ENCODE data around the gene NDRG3. TPM values are rescaled to one million over a fixed set of nuclear protein-coding genes. Genes with fewer than 3 reads are reported as not detected.

Gene NDRG3
- total and polyA plus RNA-seq, 2 of the 4 experiments (the other 2 are of a cell fraction), result 24.8 to 34.2 TPM

DNA sequence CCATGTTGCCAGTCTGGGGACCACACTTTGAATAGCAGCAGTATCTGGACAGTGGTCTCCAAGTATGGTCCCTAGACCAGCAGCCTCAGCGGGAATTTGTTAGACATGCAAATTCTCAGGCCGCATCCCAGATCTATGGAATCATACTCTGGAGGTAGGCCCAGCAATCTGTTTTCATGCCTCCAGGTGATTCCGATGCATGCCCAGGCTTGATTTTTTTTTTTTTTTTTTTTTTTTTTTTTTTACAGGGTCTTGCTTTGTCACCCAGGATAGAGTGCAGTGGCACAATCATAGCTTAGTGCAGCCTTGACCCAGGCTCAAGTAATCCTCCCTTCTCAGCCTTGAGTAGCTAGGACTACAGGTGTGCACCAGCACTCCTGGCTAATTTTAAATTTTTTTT lies 99.2 kb downstream of the NDRG3 start:
- Histone ChIP-seq H2AFZ (replicated peaks; ENCODE audit: low read length, poor library complexity) (no peak overlapping the region), H3K4me3 (ENCODE audit: insufficient read depth, low read depth, low read length) (no peak overlapping the region), H3K27ac (ENCODE audit: insufficient read depth, low read length) (no peak overlapping the region), H2BK15ac (ENCODE audit: low read depth, low read length) (no peak overlapping the region), H3K9me3 (ENCODE audit: control insufficient read depth, insufficient read depth, low read length) (no peaks in the 10 kb centered on the region), H4K91ac (ENCODE audit: insufficient read depth, low read depth, low read length) (no peak overlapping the region), H4K20me1 (ENCODE audit: insufficient read depth, low read length) (no peaks in the 10 kb centered on the region), H3K23ac (ENCODE audit: low read depth, low read length) (no peak overlapping the region), H3K4me1 (ENCODE audit: control insufficient read depth, insufficient read depth, low read length) (no peaks in the 10 kb centered on the region), H3K56ac (ENCODE audit: extremely low read depth, insufficient read depth, low read length) (no peak overlapping the region), H4K5ac (ENCODE audit: low read depth, low read length) (no peak overlapping the region), H3K18ac (ENCODE audit: low read depth, low read length) (no peak overlapping the region), H2AK9ac (replicated peaks; ENCODE audit: low read depth, low read length, poor library complexity) (no peak overlapping the region), H3K27me3 (ENCODE audit: control insufficient read depth, insufficient read depth, low read length) (0 out of 2 replicates have a peak, but pooled peaks cover 1% of the 10 kb centered on the region), H3K79me1 (ENCODE audit: low read depth in 1 of 2, low read length in 2 of 2) (no peaks in the 10 kb centered on the region), H2AK5ac (ENCODE audit: low read depth, low read length) (no peak overlapping the region), H3K36me3 (ENCODE audit: control insufficient read depth, insufficient read depth, low read length) (peaks cover 2% of the 10 kb centered on the region; the same call in 1 of the 2 replicates), H3K9me1 (ENCODE audit: insufficient read depth, low read length) (no peaks in the 10 kb centered on the region), H2BK20ac (ENCODE audit: low read depth, low read length) (no peak overlapping the region), H3K14ac (replicated peaks; ENCODE audit: low read depth, low read length) (no peak overlapping the region), H2BK5ac (ENCODE audit: low read depth, low read length, poor library complexity, severe bottlenecking) (no peak overlapping the region), H3K4me2 (ENCODE audit: low read depth, low read length) (no peak overlapping the region), H3K4ac (ENCODE audit: low read depth, low read length) (no peak overlapping the region), H3K9ac (ENCODE audit: low read depth, low read length) (no peak overlapping the region), H4K8ac (ENCODE audit: low read depth in 2 of 2, low read length in 2 of 2) (no peak overlapping the region), H2BK120ac (ENCODE audit: low read depth, low read length) (no peak overlapping the region)
- POLR2A ChIA-PET (ENCODE audit: unreplicated experiment), result no interaction called here
- dilution Hi-C loops (cut with HindIII; ENCODE audit: low sequenced_read_pairs, unreplicated experiment), result no loop called here
- intact Hi-C loops (cut with micrococcal nuclease), result no loop called here
- ATAC-seq (ENCODE audit: low read depth), result no peak
- in situ Hi-C loops (cut with MboI; ENCODE audit: low sequenced_read_pairs), result no loop called here
- no peak for TF ChIP-seq CEBPB (IDR thresholded peaks at IDR 0.05; ENCODE audit: low read depth, low read length)
- TF ChIP-seq RAD21 (IDR thresholded peaks at IDR 0.05; ENCODE audit: low read length), result no peak
- TF ChIP-seq CTCF (conservative IDR thresholded peaks at IDR 0.05; ENCODE audit: low read depth, low read length), result no peak
- TF ChIP-seq CHD1 (IDR thresholded peaks at IDR 0.05; ENCODE audit: low read depth, low read length), result no peak
- TF ChIP-seq, protein P1, sequence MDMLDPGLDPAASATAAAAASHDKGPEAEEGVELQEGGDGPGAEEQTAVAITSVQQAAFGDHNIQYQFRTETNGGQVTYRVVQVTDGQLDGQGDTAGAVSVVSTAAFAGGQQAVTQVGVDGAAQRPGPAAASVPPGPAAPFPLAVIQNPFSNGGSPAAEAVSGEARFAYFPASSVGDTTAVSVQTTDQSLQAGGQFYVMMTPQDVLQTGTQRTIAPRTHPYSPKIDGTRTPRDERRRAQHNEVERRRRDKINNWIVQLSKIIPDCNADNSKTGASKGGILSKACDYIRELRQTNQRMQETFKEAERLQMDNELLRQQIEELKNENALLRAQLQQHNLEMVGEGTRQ (IDR thresholded peaks at IDR 0.05; ENCODE audit: low read depth, low read length), result no peak
- no peak for TF ChIP-seq RFX5 (IDR thresholded peaks at IDR 0.05; ENCODE audit: low read depth, low read length)
- TF ChIP-seq ELK1 (IDR thresholded peaks at IDR 0.05; ENCODE audit: borderline replicate concordance, low read depth, low read length), result no peak
- TF ChIP-seq FOS (IDR thresholded peaks at IDR 0.05; ENCODE audit: low read depth, low read length), result no peak
- no TSS peak for BruUV-seq (replicated peaks)
- CTCF ChIA-PET, result no interaction called here
- DNase-seq, result no peak
- no CpG with 5 or more reads among the region's 3 CpGs for WGBS, 2 experiments (ENCODE audit: extremely low coverage in 2 of 2, insufficient read length in 1 of 2)
